Upper lobe of left lung (tissue), 6 donors: ENCODE data around the gene PRKCE. TPM values are rescaled to one million over a fixed set of nuclear protein-coding genes. Genes with fewer than 3 reads are reported as not detected.

Source experiments
- ATAC-seq, 2 donors: fragments of 200-7000 bp; cut with Tn5 transposase; one replicate each; pipeline ENCODE4 v1.9.1; 2022; ENCODE audit warnings: mild to moderate bottlenecking in 2 of 2, moderate library complexity in 2 of 2; ENCODE audit not compliant: low FRiP score in 2 of 2
- DNase-seq, 2 donors: peaks; one replicate each; pipeline ENCODE4 v3.0.0-alpha.2; 2019 to 2020
- H3K27ac ChIP-seq, 4 donors: fragments of 200-600 bp; sonication (generic); one replicate each; pipeline ENCODE4 v1.5.1; 2016 to 2019
- H3K27me3 ChIP-seq, 4 donors: fragments of 200-600 bp; sonication (generic); one replicate each; pipeline ENCODE4 v1.5.1; 2017 to 2019
- H3K36me3 ChIP-seq, 4 donors: fragments of 200-600 bp; sonication (generic); one replicate each; pipeline ENCODE4 v1.5.1; 2016 to 2019
- H3K4me1 ChIP-seq, 4 donors: fragments of 200-600 bp; sonication (generic); one replicate each; pipeline ENCODE4 v1.5.1; 2018 to 2019
- H3K4me3 ChIP-seq, 4 donors: fragments of 200-600 bp; sonication (generic); one replicate each; pipeline ENCODE4 v1.5.1; 2017 to 2019; ENCODE audit warnings: mild to moderate bottlenecking in 2 of 4, moderate library complexity in 1 of 4
- H3K9me3 ChIP-seq, 4 donors: fragments of 200-600 bp; sonication (generic); one replicate each; pipeline ENCODE4 v1.5.1; 2018 to 2019
- EP300 ChIP-seq, 4 donors: sonication (generic); formaldehyde crosslinking; IDR thresholded peaks; one replicate each; pipeline ENCODE4 v1.5.1; 2017; ENCODE audit warnings: antibody characterized with exemption in 4 of 4, control low read depth in 2 of 4
- POLR2A ChIP-seq, 4 donors: fragments of 450-650 bp; IDR thresholded peaks; one replicate each; pipeline ENCODE4 v1.5.1; 2016 to 2017; ENCODE audit warnings: antibody characterized with exemption in 4 of 4, mild to moderate bottlenecking in 2 of 4
- POLR2AphosphoS5 ChIP-seq, 2 donors: sonication (generic); formaldehyde crosslinking; IDR thresholded peaks; one replicate each; pipeline ENCODE4 v1.5.1; 2017; ENCODE audit warnings: antibody characterized with exemption in 2 of 2
- whole genome bisulfite sequencing, 2 donors: methylation state at CpG; one replicate each; pipeline ENCODE4 v1.1.5; 2017 to 2018; 5-methylcytosine and 5-hydroxymethylcytosine counted together
- total RNA-seq, 6 donors: library from RNA; depleted of rRNA in 4 of 6; stranded (reverse); fragments of >200 nt in 4 of 6; gene quantifications; one replicate each; pipeline versions ENCODE4 v1.1.0 to v1.2.1, GENCODE V29; 2016 to 2021
- TF ChIP-seq, protein P1 (sequence below), 6 experiments: fragments of 450-650 bp in 4 of 6; fragments of 200-600 bp in 2 of 6; sonication (generic) in 2 of 6; IDR thresholded peaks; one replicate each; pipeline ENCODE4 v1.5.1; 2016 to 2019; ENCODE audit warnings: antibody characterized with exemption in 6 of 6
- donor health status: DM: no; HTN: no; CAD: no; lungs with moderate emphysema.
- donor health status: DM: no; HTN: yes; CAD: no; lungs with severe emphysema.

Gene PRKCE
- total RNA-seq, 6 donors from 2014 or later = 54.9 to 124 (median 75.6) TPM

- WGBS, 2 donors = 78 to 80% methylated on average over 4 of the region's 4 CpGs
- Histone ChIP-seq H3K36me3 (no peaks in the 10 kb centered on the region), H3K9me3 (no peaks in the 10 kb centered on the region), H3K27ac (no peak overlapping the region), H3K4me1 (peaks cover 18 to 23% (median 20%) of the 10 kb centered on the region in 4 donors), H3K4me3 (no peak overlapping the region), H3K27me3 (no peaks in the 10 kb centered on the region)
- ATAC-seq (no peak), DNase-seq (no peak)
- no peak for TF ChIP-seq EP300 (IDR thresholded peaks at IDR 0.05)
- no peak for TF ChIP-seq POLR2A (IDR thresholded peaks at IDR 0.05)
- TF ChIP-seq POLR2AphosphoS5 (IDR thresholded peaks at IDR 0.05) = no peak
- TF ChIP-seq, protein P1, sequence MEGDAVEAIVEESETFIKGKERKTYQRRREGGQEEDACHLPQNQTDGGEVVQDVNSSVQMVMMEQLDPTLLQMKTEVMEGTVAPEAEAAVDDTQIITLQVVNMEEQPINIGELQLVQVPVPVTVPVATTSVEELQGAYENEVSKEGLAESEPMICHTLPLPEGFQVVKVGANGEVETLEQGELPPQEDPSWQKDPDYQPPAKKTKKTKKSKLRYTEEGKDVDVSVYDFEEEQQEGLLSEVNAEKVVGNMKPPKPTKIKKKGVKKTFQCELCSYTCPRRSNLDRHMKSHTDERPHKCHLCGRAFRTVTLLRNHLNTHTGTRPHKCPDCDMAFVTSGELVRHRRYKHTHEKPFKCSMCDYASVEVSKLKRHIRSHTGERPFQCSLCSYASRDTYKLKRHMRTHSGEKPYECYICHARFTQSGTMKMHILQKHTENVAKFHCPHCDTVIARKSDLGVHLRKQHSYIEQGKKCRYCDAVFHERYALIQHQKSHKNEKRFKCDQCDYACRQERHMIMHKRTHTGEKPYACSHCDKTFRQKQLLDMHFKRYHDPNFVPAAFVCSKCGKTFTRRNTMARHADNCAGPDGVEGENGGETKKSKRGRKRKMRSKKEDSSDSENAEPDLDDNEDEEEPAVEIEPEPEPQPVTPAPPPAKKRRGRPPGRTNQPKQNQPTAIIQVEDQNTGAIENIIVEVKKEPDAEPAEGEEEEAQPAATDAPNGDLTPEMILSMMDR (IDR thresholded peaks at IDR 0.05) = no peak
Observed at GRCh38 chr2:45761635-45762034, 110.2 kb downstream of the PRKCE start.

- no peak overlapping the region for H3K27ac ChIP-seq
- peak in 1 of 2 donors; percentile 44 for ATAC-seq
- no peaks in the 10 kb centered on the region for H3K9me3 ChIP-seq
- H3K4me1 ChIP-seq = peaks cover 16 to 24% (median 20%) of the 10 kb centered on the region in 4 donors
- 94 to 95% methylated on average over 2 of the region's 2 CpGs for WGBS, 2 donors
- DNase-seq = no peak
- H3K4me3 ChIP-seq = no peak overlapping the region
- H3K27me3 ChIP-seq = no peaks in the 10 kb centered on the region
- H3K36me3 ChIP-seq = no peaks in the 10 kb centered on the region
- no peak for TF ChIP-seq POLR2A (IDR thresholded peaks at IDR 0.05)
- no peak for TF ChIP-seq EP300 (IDR thresholded peaks at IDR 0.05)
- no peak for TF ChIP-seq POLR2AphosphoS5 (IDR thresholded peaks at IDR 0.05)
- TF ChIP-seq, protein P1 (IDR thresholded peaks at IDR 0.05) = no peak
Observed at GRCh38 chr2:45763255-45763654, 111.8 kb downstream of the PRKCE start.

DNA sequence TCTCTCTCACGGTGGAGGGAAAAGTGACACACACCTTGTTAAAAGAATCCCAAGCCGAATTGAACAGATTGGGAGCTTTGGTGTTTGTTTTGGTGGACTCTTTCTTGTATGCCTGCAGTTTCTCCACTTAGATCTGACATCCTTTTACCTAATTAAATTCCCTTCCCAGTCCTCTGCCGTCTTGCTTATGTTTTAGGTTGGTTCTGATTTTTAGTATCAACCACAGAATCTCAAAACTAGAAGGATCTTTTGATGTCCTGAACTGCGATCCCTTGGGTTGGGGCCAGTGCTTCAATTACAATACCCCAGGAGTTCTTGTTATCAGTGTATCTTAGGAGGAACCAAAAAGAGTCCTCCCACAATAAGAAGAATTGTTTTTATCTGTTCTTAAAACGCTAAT lies 112.3 kb downstream of the PRKCE start:
- WGBS, 2 donors = 70 to 81% methylated on average over 5 of the region's 5 CpGs
- H3K36me3 ChIP-seq = no peaks in the 10 kb centered on the region
- H3K4me3 ChIP-seq = no peak overlapping the region
- H3K27ac ChIP-seq = no peak overlapping the region
- no peaks in the 10 kb centered on the region for H3K27me3 ChIP-seq
- H3K4me1 ChIP-seq = peaks cover 16 to 28% (median 20%) of the 10 kb centered on the region in 4 donors
- H3K9me3 ChIP-seq = no peaks in the 10 kb centered on the region
- ATAC-seq (no peak), DNase-seq (no peak)
- no peak for TF ChIP-seq POLR2AphosphoS5 (IDR thresholded peaks at IDR 0.05)
- no peak for TF ChIP-seq POLR2A (IDR thresholded peaks at IDR 0.05)
- TF ChIP-seq, protein P1 (IDR thresholded peaks at IDR 0.05) = no peak
- no peak for TF ChIP-seq EP300 (IDR thresholded peaks at IDR 0.05)

- no peaks in the 10 kb centered on the region for H3K9me3 ChIP-seq
- no peaks in the 10 kb centered on the region for H3K36me3 ChIP-seq
- no peaks in the 10 kb centered on the region for H3K27me3 ChIP-seq
- DNase-seq (no peak), ATAC-seq (peak in 1 of 2 donors; percentile 58)
- peaks cover 19 to 31% (median 22%) of the 10 kb centered on the region in 4 donors for H3K4me1 ChIP-seq
- 75 to 82% methylated on average over 8 of the region's 8 CpGs for WGBS, 2 donors
- H3K27ac ChIP-seq = peak overlapping the region in 2 of 4 donors; percentile 45 to 62
- H3K4me3 ChIP-seq = no peak overlapping the region
- TF ChIP-seq, protein P1 (IDR thresholded peaks at IDR 0.05) = no peak
- TF ChIP-seq POLR2AphosphoS5 (IDR thresholded peaks at IDR 0.05) (no peak), EP300 (IDR thresholded peaks at IDR 0.05) (no peak), POLR2A (IDR thresholded peaks at IDR 0.05) (no peak)
Observed at GRCh38 chr2:45765007-45765727, 113.7 kb downstream of the PRKCE start.
